Measurements from ENCODE around the gene ZNF223.

The ZNF223 gene

DNA sequence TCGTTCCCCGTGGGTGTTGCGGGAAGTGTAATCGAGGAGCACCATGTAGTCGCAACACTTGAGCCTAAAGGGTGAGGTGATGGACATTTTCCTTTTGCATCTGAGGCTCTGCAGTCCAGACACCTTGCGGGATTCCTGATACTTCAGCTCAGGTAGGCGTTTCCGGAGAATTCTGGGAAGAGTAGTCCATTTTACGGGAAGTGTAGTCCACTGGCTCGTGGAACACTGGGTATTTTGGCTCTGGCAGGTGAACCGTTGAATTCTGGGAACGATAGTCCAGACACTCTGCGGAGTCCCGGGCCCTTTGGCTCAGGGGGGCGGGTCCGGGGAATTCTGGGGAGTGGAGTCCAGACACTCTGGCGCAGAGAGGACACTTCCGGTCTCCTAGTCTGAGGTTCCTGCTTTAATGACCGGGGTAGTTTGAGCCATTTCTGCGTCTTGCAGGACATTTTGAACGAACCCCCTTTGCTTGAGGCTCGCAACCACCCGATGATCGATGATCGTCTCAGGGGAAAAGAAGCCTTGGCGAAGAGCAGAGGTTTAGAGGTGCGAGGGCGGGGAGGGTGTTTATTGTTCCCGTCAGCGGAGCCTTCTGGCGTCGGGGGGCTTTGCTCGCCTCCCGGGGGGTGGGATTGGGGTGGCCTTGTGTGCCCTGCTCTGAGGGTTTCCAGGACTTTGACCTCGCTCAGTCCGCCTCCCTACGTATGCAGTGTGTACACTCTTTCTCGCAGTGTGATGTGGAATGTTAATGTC lies at the start of gene ZNF223:
Gene ZNF223, plus strand, starts transcription at position 387 of the 753 bp plus-strand sequence. CDS start 3,141 bp downstream, outside the sequence.
- peak; percentile 47 for ATAC-seq
- peaks cover 10% of the 10 kb centered on the region for H3K9me3 Mint-ChIP-seq
- no peak for DNase-seq (ENCODE audit: low spot score in 2 of 2)
- no peaks in the 10 kb centered on the region for H3K36me3 Mint-ChIP-seq
- H3K4me3 Mint-ChIP-seq = peak within 1 kb of the TSS; percentile 76
- peaks cover 9% of the 10 kb centered on the region for H3K4me1 Mint-ChIP-seq
- H3K27ac Mint-ChIP-seq = peak within 1 kb of the TSS; percentile 56

DNA sequence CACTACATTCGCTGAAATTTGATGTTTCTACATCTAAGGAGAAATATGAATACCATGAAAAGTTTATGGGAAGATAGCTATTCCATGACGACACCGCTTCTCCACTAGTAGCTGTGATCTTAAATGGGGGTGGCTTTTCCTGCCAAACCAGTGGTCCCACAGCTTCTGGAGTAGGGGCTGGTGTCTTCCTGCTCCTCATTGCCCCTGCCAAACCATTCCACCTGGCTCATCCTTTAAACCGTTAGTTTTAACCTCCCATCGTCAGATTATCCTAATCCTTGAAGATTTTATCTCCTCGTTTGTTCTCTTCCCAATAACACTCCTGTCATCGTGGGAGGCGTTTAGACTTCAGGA lies 49.6 kb upstream of the ZNF223 start:
- Mint-ChIP-seq H3K4me3 (peak overlapping the region; percentile 95), H3K4me1 (peaks cover 23% of the 10 kb centered on the region), H3K27ac (peak overlapping the region; percentile 94), H3K9me3 (peaks cover 28% of the 10 kb centered on the region), H3K36me3 (peaks cover 14% of the 10 kb centered on the region)
- DNase-seq (ENCODE audit: low spot score in 2 of 2) = no peak
- no peak for ATAC-seq

DNA sequence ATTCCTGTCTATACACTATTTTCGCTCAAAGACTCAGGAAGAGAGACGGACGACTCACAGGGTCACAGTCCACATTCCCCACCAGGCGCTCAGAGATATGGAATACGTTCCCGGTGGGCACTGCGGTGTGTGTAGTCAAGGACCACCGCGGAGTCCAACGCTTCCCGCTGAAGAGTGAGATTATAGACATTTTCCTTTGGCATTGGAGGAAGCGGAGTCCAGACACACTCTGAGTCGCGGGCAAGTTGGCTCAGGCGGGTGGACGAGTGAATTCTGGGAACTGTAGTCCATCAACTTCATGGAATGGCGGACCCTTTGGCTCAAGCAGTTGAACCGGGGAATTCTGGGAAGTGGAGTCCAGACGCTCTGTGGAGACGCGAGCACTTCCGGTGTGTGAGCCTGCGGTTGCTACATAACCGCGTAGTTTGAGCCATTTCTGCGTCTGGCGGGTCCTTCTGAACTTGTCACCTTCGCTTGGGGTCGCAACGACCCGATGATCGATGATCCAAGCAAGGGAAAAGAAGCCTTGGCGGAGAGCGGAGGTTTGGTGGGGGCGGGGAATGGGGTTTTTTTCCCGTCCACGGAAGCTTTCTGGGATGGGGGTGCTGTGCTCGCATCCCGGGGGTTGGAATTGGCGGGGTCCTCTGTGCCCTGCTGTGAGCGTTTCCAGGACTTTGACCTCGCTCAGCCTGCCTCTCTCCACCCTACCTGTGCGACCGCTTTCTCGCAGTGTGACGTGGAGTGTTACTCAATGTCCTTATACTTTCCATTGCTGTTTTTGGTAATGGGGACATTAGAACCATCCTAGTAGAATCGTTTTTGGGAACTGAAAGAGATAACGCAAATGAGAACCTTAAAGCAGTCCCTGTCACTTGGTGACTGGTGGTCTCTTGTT lies 49.0 kb upstream of the ZNF223 start, which contains the start of gene ZNF230:
Gene ZNF230, plus strand, starts transcription at position 392 of the 895 bp plus-strand sequence. CDS start 4,122 bp downstream, outside the sequence.
- Mint-ChIP-seq H3K4me3 (peak within 1 kb of the TSS; percentile 95), H3K36me3 (peaks cover 17% of the 10 kb centered on the region), H3K9me3 (peaks cover 33% of the 10 kb centered on the region), H3K27ac (peak within 1 kb of the TSS; percentile 94), H3K4me1 (peaks cover 23% of the 10 kb centered on the region)
- peak; percentile 99 for ATAC-seq
- peak; percentile 59 to 87 for DNase-seq (ENCODE audit: low spot score in 2 of 2)

DNA sequence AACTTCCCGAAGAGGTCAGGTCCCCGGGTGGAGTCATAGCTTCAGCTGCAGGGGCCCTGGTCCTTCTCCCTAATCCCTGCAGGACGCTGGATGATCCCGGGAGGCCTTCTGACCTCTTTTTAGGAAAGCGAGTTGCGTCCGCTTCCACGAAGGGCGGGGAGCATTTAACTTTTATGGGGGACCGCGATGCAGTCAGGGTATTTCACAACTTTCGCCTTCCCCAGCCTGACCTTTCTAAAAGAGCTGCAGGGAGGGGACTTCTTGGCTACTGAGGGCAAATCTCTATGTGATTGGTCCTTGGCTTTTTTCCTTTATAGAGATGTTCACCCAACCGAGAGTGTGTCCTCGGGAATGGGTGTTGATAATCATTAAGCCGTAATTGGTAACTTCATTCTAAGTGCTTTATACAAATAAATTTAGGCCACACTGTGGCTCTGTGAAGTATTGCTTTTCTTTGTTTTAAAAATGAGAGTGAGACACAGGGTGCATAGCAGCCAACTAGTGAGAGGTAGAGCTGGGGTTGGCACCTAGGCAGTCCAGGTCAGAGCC lies 48.3 kb upstream of the ZNF223 start:
- H3K4me3 Mint-ChIP-seq = peak overlapping the region; percentile 95
- DNase-seq (ENCODE audit: low spot score in 2 of 2) (peak in 1 of 2 donors; percentile 56), ATAC-seq (peak; percentile 44)
- peaks cover 23% of the 10 kb centered on the region for H3K4me1 Mint-ChIP-seq
- H3K9me3 Mint-ChIP-seq = peaks cover 31% of the 10 kb centered on the region
- H3K27ac Mint-ChIP-seq = peak overlapping the region; percentile 94
- H3K36me3 Mint-ChIP-seq = peaks cover 24% of the 10 kb centered on the region

DNA sequence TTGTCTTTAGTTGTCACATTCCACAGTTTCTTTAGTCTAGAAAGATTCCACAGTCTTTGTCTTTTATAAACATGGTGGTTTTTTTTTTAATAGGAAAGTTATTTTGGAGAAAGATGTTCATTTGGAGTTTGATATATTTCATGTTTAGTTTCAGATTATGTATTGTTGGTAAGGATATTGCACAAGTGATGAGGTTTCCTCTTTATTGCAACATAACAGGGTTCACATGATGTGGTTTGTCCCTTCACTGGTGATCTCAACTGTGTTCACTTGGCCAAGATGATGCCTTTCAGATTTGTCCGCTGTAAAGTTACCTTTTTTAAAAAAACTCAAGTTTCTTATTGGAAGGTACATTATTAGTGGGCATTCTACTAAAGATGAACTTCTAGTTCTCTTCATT lies 45.9 kb upstream of the ZNF223 start:
- Mint-ChIP-seq H3K9me3 (peaks cover 37% of the 10 kb centered on the region), H3K4me1 (peaks cover 23% of the 10 kb centered on the region), H3K36me3 (peaks cover 48% of the 10 kb centered on the region), H3K27ac (no peak overlapping the region), H3K4me3 (no peak overlapping the region)
- no peak for DNase-seq (ENCODE audit: low spot score in 2 of 2)
- no peak for ATAC-seq

DNA sequence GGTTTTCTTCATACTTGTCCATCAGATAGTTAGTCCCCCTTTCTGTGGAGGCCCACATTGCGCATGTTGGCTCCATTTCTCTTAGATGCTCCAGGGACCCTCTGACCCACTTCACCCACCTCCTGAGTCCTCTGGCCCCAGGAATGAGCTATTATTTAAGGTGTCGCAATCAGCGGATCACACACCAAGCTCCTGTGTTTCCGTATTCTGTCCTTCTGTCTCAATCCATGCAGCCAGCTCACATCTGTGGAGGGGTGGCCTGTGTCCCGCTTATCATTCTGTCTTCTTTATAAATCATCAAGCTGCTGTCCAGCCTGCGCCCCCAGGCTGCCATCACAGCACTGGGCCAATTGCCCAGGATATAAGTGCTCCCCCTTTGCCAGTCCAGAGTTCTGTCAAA lies 44.4 kb upstream of the ZNF223 start:
- H3K4me1 Mint-ChIP-seq = peaks cover 16% of the 10 kb centered on the region
- no peak for DNase-seq (ENCODE audit: low spot score in 2 of 2)
- no peak for ATAC-seq
- H3K9me3 Mint-ChIP-seq = peaks cover 35% of the 10 kb centered on the region
- H3K4me3 Mint-ChIP-seq = no peak overlapping the region
- peaks cover 50% of the 10 kb centered on the region for H3K36me3 Mint-ChIP-seq
- no peak overlapping the region for H3K27ac Mint-ChIP-seq

DNA sequence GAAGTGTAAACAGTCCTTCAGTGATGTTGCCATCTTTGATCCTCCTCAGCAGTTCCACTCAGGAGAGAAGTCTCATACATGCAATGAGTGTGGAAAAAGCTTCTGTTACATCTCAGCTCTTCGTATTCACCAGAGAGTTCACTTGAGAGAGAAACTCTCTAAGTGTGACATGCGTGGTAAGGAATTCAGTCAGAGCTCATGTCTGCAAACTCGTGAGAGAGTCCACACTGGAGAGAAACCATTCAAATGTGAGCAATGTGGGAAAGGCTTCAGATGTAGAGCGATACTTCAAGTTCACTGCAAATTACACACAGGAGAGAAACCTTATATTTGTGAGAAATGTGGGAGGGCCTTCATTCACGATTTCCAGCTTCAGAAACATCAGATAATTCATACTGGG lies 41.4 kb upstream of the ZNF223 start:
- Mint-ChIP-seq H3K4me1 (no peaks in the 10 kb centered on the region), H3K4me3 (no peak overlapping the region), H3K9me3 (peaks cover 46% of the 10 kb centered on the region), H3K36me3 (peaks cover 44% of the 10 kb centered on the region), H3K27ac (no peak overlapping the region)
- DNase-seq (ENCODE audit: low spot score in 2 of 2) (no peak), ATAC-seq (no peak)

DNA sequence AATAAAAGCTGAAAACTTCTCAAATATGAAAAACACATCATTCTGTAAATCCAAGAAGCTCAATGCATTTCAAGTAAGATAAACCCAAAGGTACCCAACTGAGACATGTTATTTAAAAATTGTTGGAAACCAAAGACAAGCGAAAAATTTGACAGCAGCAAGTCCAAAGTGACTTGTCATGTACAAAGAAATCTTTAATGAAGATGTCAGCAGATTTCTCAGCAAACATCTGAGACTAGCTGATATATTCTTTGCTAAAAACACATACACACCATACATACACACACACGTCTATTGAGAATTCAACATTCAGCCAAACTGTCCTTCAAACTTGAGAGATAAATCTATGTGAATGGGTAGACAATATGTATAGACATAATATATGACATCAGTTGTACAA lies 32.3 kb upstream of the ZNF223 start:
- no peak overlapping the region for H3K4me3 Mint-ChIP-seq

DNA sequence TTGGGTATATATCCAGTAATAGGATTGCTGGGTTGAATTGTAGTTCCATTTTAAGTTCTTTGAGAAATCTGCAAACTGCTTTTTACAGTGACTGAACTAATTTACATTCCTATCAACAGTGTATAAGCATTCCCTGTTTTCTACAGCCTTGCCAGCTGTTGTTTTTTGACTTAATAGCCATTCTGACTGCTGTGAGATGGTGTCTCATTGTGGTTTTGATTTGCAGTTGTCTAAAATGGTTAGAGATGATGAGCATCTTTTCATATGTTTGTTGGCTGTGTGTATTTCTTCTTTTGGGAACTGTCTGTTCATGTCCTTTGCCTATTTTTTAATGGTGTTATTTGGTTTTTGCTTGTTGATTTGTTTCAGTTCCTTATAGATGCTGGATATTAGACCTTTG lies 30.6 kb upstream of the ZNF223 start:
- Mint-ChIP-seq H3K9me3 (peaks cover 37% of the 10 kb centered on the region), H3K27ac (no peak overlapping the region), H3K4me1 (peaks cover 18% of the 10 kb centered on the region), H3K36me3 (no peaks in the 10 kb centered on the region), H3K4me3 (no peak overlapping the region)
- ATAC-seq (no peak), DNase-seq (ENCODE audit: low spot score in 2 of 2) (no peak)

More for the DNA sequence above, 32.3 kb upstream of the ZNF223 start:
- DNase-seq (ENCODE audit: low spot score in 2 of 2) = no peak
- Mint-ChIP-seq H3K4me1 (peaks cover under 1% of the 10 kb centered on the region), H3K27ac (no peak overlapping the region), H3K9me3 (peaks cover 38% of the 10 kb centered on the region), H3K36me3 (no peaks in the 10 kb centered on the region)
- no peak for ATAC-seq

DNA sequence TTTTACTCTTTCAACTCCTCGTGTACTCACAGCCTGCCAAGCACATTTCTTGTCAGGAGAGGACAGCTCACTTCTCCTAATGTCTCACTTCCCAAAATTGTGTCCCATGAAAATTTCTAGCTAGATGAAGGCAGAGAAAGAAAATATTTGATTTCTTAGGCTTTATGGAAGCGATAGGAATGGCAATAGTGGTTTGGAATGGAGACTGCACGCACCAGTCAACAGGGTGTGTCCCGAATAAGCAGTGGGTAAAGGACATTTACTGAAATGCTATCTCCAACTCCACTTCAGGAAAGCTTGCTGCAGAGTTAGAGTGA lies 27.0 kb upstream of the ZNF223 start:
- H3K4me3 Mint-ChIP-seq = peak overlapping the region; percentile 92
- H3K9me3 Mint-ChIP-seq = peaks cover 31% of the 10 kb centered on the region
- H3K27ac Mint-ChIP-seq = peak overlapping the region; percentile 94
- peaks cover 27% of the 10 kb centered on the region for H3K4me1 Mint-ChIP-seq
- ATAC-seq (no peak), DNase-seq (ENCODE audit: low spot score in 2 of 2) (no peak)
- H3K36me3 Mint-ChIP-seq = peaks cover 23% of the 10 kb centered on the region

DNA sequence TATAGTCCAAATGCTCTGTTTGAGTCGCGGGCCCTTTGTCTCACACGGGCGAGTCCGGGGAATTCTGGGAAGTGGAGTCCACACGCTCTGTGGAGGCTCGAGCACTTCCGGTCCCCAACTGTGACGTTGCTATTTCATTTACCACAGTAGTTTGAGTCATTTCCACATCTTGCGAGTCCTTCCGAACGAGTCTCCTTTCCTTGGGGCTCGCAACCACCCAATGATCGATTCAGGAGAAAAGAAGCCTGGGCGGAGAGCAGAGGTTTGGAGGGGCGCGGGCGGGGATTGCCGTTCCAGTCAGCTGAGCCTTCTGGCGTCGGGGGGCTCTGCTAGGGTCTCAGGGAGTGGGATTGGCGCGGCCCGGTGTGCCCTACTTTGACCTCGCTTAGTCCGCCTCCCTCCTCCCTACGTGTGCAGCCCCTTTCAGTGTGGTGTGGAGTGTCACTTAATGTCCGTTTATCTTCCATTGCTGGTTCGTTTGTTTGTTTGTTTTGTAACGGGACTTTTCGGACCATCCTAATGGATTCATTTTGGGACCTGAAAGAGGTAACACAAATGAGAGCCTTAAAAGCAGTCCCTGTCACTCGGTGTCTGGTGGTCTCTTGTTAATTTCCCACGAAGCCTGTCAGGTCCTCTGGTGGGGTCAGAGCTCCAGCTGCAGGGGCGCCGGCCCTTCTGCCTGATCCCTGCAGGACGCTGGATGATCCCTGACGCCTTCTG lies 26.5 kb upstream of the ZNF223 start, which contains the start of gene ZNF222:
Gene ZNF222, plus strand, starts transcription at position 163 of the 720 bp plus-strand sequence. Its CDS starts 58 bp downstream, at position 221.
- Mint-ChIP-seq H3K9me3 (peaks cover 29% of the 10 kb centered on the region), H3K36me3 (peaks cover 28% of the 10 kb centered on the region), H3K27ac (peak within 1 kb of the TSS; percentile 94), H3K4me1 (peaks cover 27% of the 10 kb centered on the region), H3K4me3 (peak within 1 kb of the TSS; percentile 92)
- DNase-seq (ENCODE audit: low spot score in 2 of 2) = peak; percentile 38 to 79
- ATAC-seq = peak; percentile 100

DNA sequence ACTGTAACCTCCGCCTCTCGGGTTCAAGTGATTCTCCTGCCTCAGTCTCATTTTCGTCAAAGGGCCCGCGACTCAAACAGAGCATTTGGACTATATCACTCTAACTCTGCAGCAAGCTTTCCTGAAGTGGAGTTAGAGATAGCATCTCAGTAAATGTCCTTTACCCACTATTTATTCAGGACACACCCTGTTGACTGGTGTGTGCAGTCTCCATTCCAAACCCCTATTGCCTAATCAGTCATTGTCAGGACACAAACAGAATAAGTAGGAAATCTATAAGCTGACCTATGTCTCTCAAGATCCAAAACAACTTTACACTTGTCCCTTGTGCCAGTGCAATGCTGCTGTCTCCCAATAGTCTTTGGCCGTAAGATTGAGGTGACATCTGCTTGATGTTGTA lies 25.2 kb upstream of the ZNF223 start:
- ATAC-seq (no peak), DNase-seq (ENCODE audit: low spot score in 2 of 2) (no peak)
- Mint-ChIP-seq H3K9me3 (peaks cover 30% of the 10 kb centered on the region), H3K36me3 (peaks cover 28% of the 10 kb centered on the region), H3K4me3 (peak overlapping the region; percentile 92), H3K4me1 (peaks cover 27% of the 10 kb centered on the region), H3K27ac (no peak overlapping the region)

DNA sequence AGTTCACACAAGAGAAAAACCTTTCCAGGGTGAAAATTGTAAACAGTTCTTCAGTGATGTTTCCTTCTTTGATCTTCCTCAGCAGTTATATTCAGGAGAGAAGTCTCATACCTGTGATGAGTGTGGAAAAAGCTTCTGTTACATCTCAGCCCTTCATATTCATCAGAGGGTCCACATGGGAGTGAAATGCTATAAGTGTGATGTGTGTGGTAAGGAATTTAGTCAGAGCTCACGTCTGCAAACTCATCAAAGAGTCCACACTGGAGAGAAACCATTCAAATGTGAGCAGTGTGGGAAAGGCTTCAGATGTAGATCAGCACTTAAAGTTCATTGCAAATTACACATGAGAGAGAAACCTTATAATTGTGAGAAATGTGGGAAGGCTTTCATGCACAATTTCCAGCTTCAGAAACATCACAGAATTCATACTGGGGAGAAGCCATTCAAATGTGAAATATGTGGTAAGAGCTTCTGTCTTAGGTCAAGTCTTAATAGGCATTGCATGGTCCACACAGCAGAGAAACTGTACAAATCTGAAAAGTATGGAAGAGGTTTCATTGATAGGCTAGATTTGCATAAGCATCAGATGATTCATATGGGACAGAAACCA lies 19.7 kb upstream of the ZNF223 start:
- Mint-ChIP-seq H3K36me3 (peaks cover 34% of the 10 kb centered on the region), H3K4me1 (peaks cover 9% of the 10 kb centered on the region), H3K27ac (no peak overlapping the region), H3K4me3 (no peak overlapping the region), H3K9me3 (peaks cover 42% of the 10 kb centered on the region)
- no peak for ATAC-seq
- DNase-seq (ENCODE audit: low spot score in 2 of 2) = no peak

DNA sequence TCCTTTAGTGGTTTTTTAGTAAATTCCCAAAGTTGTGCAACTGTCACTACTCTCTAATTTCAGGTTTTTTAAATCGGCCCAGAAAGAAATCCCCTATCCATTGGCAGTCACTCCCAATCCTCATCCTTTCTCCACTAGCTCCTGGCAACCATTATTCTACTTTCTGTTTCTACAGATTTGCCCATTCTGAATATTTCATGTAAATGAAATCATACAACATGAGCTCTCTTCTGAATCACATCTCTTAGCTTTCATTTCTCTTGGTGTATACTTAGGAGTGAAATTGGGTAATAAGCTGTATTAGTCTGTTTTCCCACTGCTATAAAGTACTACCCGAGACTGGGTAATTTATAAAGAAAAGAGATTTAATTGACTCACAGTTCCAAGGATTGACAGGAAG lies 9.7 kb upstream of the ZNF223 start:
- no peaks in the 10 kb centered on the region for H3K4me1 Mint-ChIP-seq
- peaks cover 33% of the 10 kb centered on the region for H3K9me3 Mint-ChIP-seq
- DNase-seq (ENCODE audit: low spot score in 2 of 2) = no peak
- ATAC-seq = no peak
- H3K4me3 Mint-ChIP-seq = no peak overlapping the region
- H3K27ac Mint-ChIP-seq = no peak overlapping the region
- no peaks in the 10 kb centered on the region for H3K36me3 Mint-ChIP-seq
